Esophagus squamous epithelium (tissue), 5 donors: ENCODE data around the gene ZER1. TPM values are rescaled to one million over a fixed set of nuclear protein-coding genes. Genes with fewer than 3 reads are reported as not detected.

Source experiments
- DNase-seq: peaks from one replicate; lab custom pipeline; 2025; lab: John Stamatoyannopoulos, UW
- H3K27ac ChIP-seq, 4 donors: fragments of 200-600 bp; sonication (generic); one replicate each; pipeline ENCODE4 v1.5.1; 2016 to 2019; ENCODE audit warnings: mild to moderate bottlenecking in 1 of 4
- H3K27me3 ChIP-seq, 4 donors: fragments of 200-600 bp; sonication (generic); 1 replicate in 3 of 4; 2 replicates in 1 of 4; pipeline versions ENCODE4 v1.5.1 to v1.6.0; 2017 to 2021; ENCODE audit warnings: antibody characterized with exemption in 1 of 4
- H3K36me3 ChIP-seq, 3 donors: fragments of 200-600 bp; sonication (generic); one replicate each; pipeline ENCODE4 v1.5.1; 2016 to 2019
- H3K4me1 ChIP-seq, 3 donors: fragments of 200-600 bp; sonication (generic); one replicate each; pipeline ENCODE4 v1.5.1; 2017 to 2019
- H3K4me3 ChIP-seq, 4 donors: fragments of 200-600 bp; sonication (generic); 1 replicate in 3 of 4; 2 replicates in 1 of 4; pipeline ENCODE4 v1.5.1; 2016 to 2019; ENCODE audit warnings: mild to moderate bottlenecking in 2 of 4, moderate library complexity in 1 of 4
- H3K9me3 ChIP-seq, 3 donors: fragments of 200-600 bp; sonication (generic); one replicate each; pipeline ENCODE4 v1.5.1; 2016 to 2019
- CTCF ChIP-seq, 6 experiments: fragments of 450-650 bp in 4 of 6; fragments of 200-600 bp in 2 of 6; sonication (generic) in 2 of 6; IDR thresholded peaks; one replicate each; pipeline ENCODE4 v1.5.1; 2016 to 2019; ENCODE audit warnings: antibody characterized with exemption in 6 of 6, mild to moderate bottlenecking in 4 of 6, moderate library complexity in 4 of 6
- POLR2A ChIP-seq, 4 donors: fragments of 450-650 bp; IDR thresholded peaks; one replicate each; pipeline ENCODE4 v1.6.1; 2017; ENCODE audit warnings: antibody characterized with exemption in 4 of 4, mild to moderate bottlenecking in 4 of 4, moderate library complexity in 3 of 4
- WGBS, 2 donors: methylation state at CpG; one replicate each; pipeline ENCODE4 v1.1.5; 2018; 5-methylcytosine and 5-hydroxymethylcytosine counted together
- intact Hi-C: fragments of 100-400 bp; cut with DNase I; formaldehyde crosslinking; loops from one replicate; pipeline ENCODE4 v1.15.0; 2022
- total RNA-seq, 4 donors: library from RNA; depleted of rRNA; stranded (reverse); fragments of >200 nt; gene quantifications; one replicate each; pipeline ENCODE4 v1.1.0, GENCODE V29; 2016
- donor health status: DM: yes; HTN: yes; CAD: no.

Gene ZER1
- total RNA-seq, 4 donors from 2014 or later = 20.1 to 51.4 (median 29.0) TPM

- 2 to 6% methylated on average over 5 of the region's 5 CpGs for WGBS, 2 donors
- peak overlapping the region; percentile 83 to 99 (median 91) for H3K27ac ChIP-seq
- peak overlapping the region; percentile 78 to 97 (median 92) for H3K4me3 ChIP-seq
- no peaks in the 10 kb centered on the region for H3K9me3 ChIP-seq
- peaks cover 22 to 55% (median 31%) of the 10 kb centered on the region in 3 donors for H3K4me1 ChIP-seq
- no peak for DNase-seq
- intact Hi-C loops = no loop called here
- H3K36me3 ChIP-seq = peaks cover 7 to 46% (median 25%) of the 10 kb centered on the region in 3 donors
- TF ChIP-seq CTCF (IDR thresholded peaks at IDR 0.05) (no peak), POLR2A (IDR thresholded peaks at IDR 0.05) (no peak)
- H3K27me3 ChIP-seq = no peaks in the 10 kb centered on the region
Measured at GRCh38 chr9:128690684-128691034, 81.1 kb downstream of the ZER1 start.

GRCh38 chr9:128689820-128690683 lies 81.7 kb downstream of the ZER1 start:
- peaks cover 7 to 40% (median 21%) of the 10 kb centered on the region in 3 donors for H3K36me3 ChIP-seq
- DNase-seq = no peak
- H3K4me3 ChIP-seq = peak overlapping the region; percentile 78 to 97 (median 92)
- no peak for TF ChIP-seq CTCF (IDR thresholded peaks at IDR 0.05)
- peak in 1 of 4 donors; percentile 8 for TF ChIP-seq POLR2A (IDR thresholded peaks at IDR 0.05)
- intact Hi-C loops = no loop called here
- 0% methylated on average over 6 to 19 of the region's 83 CpGs for WGBS, 2 donors
- peak overlapping the region; percentile 83 to 99 (median 91) for H3K27ac ChIP-seq
- peaks cover 28 to 61% (median 33%) of the 10 kb centered on the region in 3 donors for H3K4me1 ChIP-seq
- no peaks in the 10 kb centered on the region for H3K9me3 ChIP-seq
- no peaks in the 10 kb centered on the region for H3K27me3 ChIP-seq

- Histone ChIP-seq H3K36me3 (peaks cover 7 to 33% (median 19%) of the 10 kb centered on the region in 3 donors), H3K27ac (peak overlapping the region; percentile 93 to 99 (median 98)), H3K27me3 (no peaks in the 10 kb centered on the region), H3K4me3 (peak overlapping the region; percentile 78 to 97 (median 92)), H3K9me3 (no peaks in the 10 kb centered on the region), H3K4me1 (peaks cover 34 to 69% (median 40%) of the 10 kb centered on the region in 3 donors)
- TF ChIP-seq CTCF (IDR thresholded peaks at IDR 0.05) (no peak), POLR2A (IDR thresholded peaks at IDR 0.05) (no peak)
- no peak for DNase-seq
- intact Hi-C loops = no loop called here
- WGBS, 2 donors = 0% methylated on average over 3 of the region's 80 CpGs; no CpG with 5 or more reads in 1 of the 2 donors
Measured at GRCh38 chr9:128689293-128689774, 82.4 kb downstream of the ZER1 start.

GRCh38 chr9:128688501-128689292 lies 83.0 kb downstream of the ZER1 start, which contains the start of gene SET:
Gene SET (plus strand): TSS chr9:128689222. CDS start chr9:128689583, 361 bp downstream.
- Histone ChIP-seq H3K27me3 (no peaks in the 10 kb centered on the region), H3K9me3 (no peaks in the 10 kb centered on the region), H3K4me1 (peaks cover 35 to 75% (median 40%) of the 10 kb centered on the region in 3 donors), H3K4me3 (peak within 1 kb of the TSS; percentile 78 to 97 (median 92)), H3K36me3 (peaks cover 6 to 27% (median 14%) of the 10 kb centered on the region in 3 donors), H3K27ac (peak within 1 kb of the TSS; percentile 95 to 99 (median 98))
- 0 to 30% methylated on average over 7 to 11 of the region's 93 CpGs for WGBS, 2 donors
- intact Hi-C loops = no loop called here
- TF ChIP-seq CTCF (IDR thresholded peaks at IDR 0.05) (peak in 2 of 6 experiments; percentile 2 to 35), POLR2A (IDR thresholded peaks at IDR 0.05) (peak in 3 of 4 donors; percentile 95 to 99 (median 96))
- DNase-seq = peak; percentile 38
